BJ (cell line): Measurements from ENCODE around the gene TM2D3. TPM values are rescaled to one million over a fixed set of nuclear protein-coding genes. Genes with fewer than 3 reads are reported as not detected.

Experiments used
- CTCF ChIA-PET: fragments of 350-600 bp; formaldehyde crosslinking; extraction: SDS; loops from one replicate; lab custom pipeline; 2021; ENCODE audit warnings: antibody characterized with exemption, inconsistent platforms; lab: Yijun Ruan, JAX
- POLR2A ChIA-PET: fragments of 300-600 bp; sonication (Branson Sonifier 250); formaldehyde crosslinking; extraction: SDS; loops from one replicate; lab custom pipeline; 2021; ENCODE audit warnings: antibody characterized with exemption; lab: Charles Lee
- DNase-seq: peaks from one replicate; pipeline ENCODE4 v3.0.0-alpha.2; 2011; ENCODE audit warnings: low read depth
- H3K27me3 ChIP-seq: 2 replicates; pipeline ENCODE4 v1.6.0; 2011; ENCODE audit warnings: low read length; ENCODE audit not compliant: control insufficient read depth, insufficient read depth
- H3K36me3 ChIP-seq: 2 replicates; pipeline ENCODE4 v1.5.1; 2011; ENCODE audit warnings: low read length; ENCODE audit not compliant: control insufficient read depth, insufficient read depth
- H3K4me3 ChIP-seq: 2 replicates; pipeline ENCODE4 v1.5.1; 2011; ENCODE audit warnings: low read depth, mild to moderate bottlenecking, control low read depth, low read length
- CTCF ChIP-seq: IDR thresholded peaks from 2 replicates; pipeline ENCODE4 v1.5.1; 2011; ENCODE audit warnings: low read depth, mild to moderate bottlenecking, control low read depth, inconsistent platforms, low read length, moderate library complexity; ENCODE audit not compliant: insufficient read depth
- polyA minus RNA-seq: library from RNA; depleted of rRNA, polyadenylated mRNA; stranded (reverse); fragments of >200 nt; gene quantifications from 2 replicates; pipeline ENCODE4 v1.2.3, GENCODE V29; 2011; rRNA and poly(A)+ RNA removed
- polyA plus RNA-seq: library from polyadenylated mRNA; depleted of rRNA; stranded (reverse); fragments of >200 nt; gene quantifications from 2 replicates; pipeline ENCODE4 v1.2.3, GENCODE V29; 2011; rRNA removed

TM2D3 gene
- polyA plus RNA-seq (34.7 and 43.8 TPM in 2 replicates), polyA minus RNA-seq (26.7 and 36.4 TPM in 2 replicates)

- H3K36me3 ChIP-seq: no peaks in the 10 kb centered on the region; the same call in 1 of the 2 replicates
- peak within 1 kb of the TSS; percentile 75 for H3K4me3 ChIP-seq
- TF ChIP-seq CTCF: peak; percentile 71
- CTCF ChIA-PET: interaction anchor here (0.5 to 1.5 kb wide), 7 partner anchors 10 to 391 kb away, joined by 3 to 5 read pairs (median 4); partner anchors contain the start of gene SNRPA1
- POLR2A ChIA-PET: interaction anchor here (0.8 kb wide), 1 partner anchor 25 kb away, joined by 3 read pairs; no protein-coding TSS in a partner anchor
- no peaks in the 10 kb centered on the region for H3K27me3 ChIP-seq
- DNase-seq: peak; percentile 56
These were observed at the start of gene TM2D3 for GRCh38 chr15:101652098-101652785. Gene TM2D3, minus strand, starts transcription at chr15:101652381. Its CDS starts 20 bp downstream, at chr15:101652361.

GRCh38 chr15:101698314-101698713, 46.1 kb upstream of the TM2D3 start:
- DNase-seq: no peak
- ChIA-PET POLR2A (no interaction called here), CTCF (no interaction called here)
- Histone ChIP-seq H3K36me3 (peaks cover 8% of the 10 kb centered on the region), H3K4me3 (no peak overlapping the region), H3K27me3 (no peaks in the 10 kb centered on the region)
- TF ChIP-seq CTCF: no peak

GRCh38 chr15:101697488-101697887, 45.3 kb upstream of the TM2D3 start:
- no peaks in the 10 kb centered on the region for H3K27me3 ChIP-seq
- peaks cover 6% of the 10 kb centered on the region for H3K36me3 ChIP-seq
- no peak overlapping the region for H3K4me3 ChIP-seq
- no peak for TF ChIP-seq CTCF
- CTCF ChIA-PET: interaction anchor here (1.3 kb wide), 1 partner anchor 16 kb away, joined by 3 read pairs; no protein-coding TSS in a partner anchor
- DNase-seq: no peak
- POLR2A ChIA-PET: no interaction called here

- no peak for DNase-seq
- Histone ChIP-seq H3K4me3 (no peak overlapping the region), H3K27me3 (no peaks in the 10 kb centered on the region), H3K36me3 (peaks cover 6% of the 10 kb centered on the region)
- TF ChIP-seq CTCF: no peak
- POLR2A ChIA-PET: no interaction called here
- CTCF ChIA-PET: interaction anchor here (1.3 kb wide), 2 partner anchors 14 to 17 kb away, joined by 3 to 4 read pairs; no protein-coding TSS in a partner anchor
These were observed 44.6 kb upstream of the TM2D3 start for GRCh38 chr15:101696829-101697228.

- Histone ChIP-seq H3K36me3 (peaks cover 2% of the 10 kb centered on the region), H3K27me3 (no peaks in the 10 kb centered on the region), H3K4me3 (no peak overlapping the region)
- TF ChIP-seq CTCF: no peak
- no peak for DNase-seq
- POLR2A ChIA-PET: no interaction called here
- CTCF ChIA-PET: no interaction called here
These were observed 42.1 kb upstream of the TM2D3 start for GRCh38 chr15:101694261-101694660.
